GM12872 (cell line): ENCODE data around the gene PCED1B.

Experiments
- TF ChIP-seq, protein P1 (sequence below): IDR thresholded peaks from 3 replicates; pipeline ENCODE4 v1.5.1; 2011; ENCODE audit warnings: low read depth, mild to moderate bottlenecking, low read length, moderate library complexity; ENCODE audit not compliant: insufficient read depth

The PCED1B gene

DNA sequence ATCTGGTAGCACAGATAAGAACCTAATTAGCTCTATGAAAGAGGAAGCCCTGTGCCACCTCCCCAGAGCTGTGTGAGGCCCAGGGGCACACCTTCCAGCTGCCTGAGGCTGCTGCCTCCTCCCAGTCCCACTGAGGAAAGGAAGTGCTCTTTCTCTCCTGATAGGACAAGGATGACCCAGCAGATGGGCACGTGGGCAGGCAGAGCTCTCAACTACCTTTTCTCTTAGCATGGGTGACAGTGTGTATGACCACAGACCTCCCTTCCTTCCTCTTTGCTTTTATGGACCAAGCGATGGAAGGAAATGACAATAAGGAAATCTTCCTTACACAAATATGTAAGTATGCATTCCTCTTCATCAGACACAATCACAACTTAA is 127.9 kb downstream of the PCED1B start:
- TF ChIP-seq, protein P1, sequence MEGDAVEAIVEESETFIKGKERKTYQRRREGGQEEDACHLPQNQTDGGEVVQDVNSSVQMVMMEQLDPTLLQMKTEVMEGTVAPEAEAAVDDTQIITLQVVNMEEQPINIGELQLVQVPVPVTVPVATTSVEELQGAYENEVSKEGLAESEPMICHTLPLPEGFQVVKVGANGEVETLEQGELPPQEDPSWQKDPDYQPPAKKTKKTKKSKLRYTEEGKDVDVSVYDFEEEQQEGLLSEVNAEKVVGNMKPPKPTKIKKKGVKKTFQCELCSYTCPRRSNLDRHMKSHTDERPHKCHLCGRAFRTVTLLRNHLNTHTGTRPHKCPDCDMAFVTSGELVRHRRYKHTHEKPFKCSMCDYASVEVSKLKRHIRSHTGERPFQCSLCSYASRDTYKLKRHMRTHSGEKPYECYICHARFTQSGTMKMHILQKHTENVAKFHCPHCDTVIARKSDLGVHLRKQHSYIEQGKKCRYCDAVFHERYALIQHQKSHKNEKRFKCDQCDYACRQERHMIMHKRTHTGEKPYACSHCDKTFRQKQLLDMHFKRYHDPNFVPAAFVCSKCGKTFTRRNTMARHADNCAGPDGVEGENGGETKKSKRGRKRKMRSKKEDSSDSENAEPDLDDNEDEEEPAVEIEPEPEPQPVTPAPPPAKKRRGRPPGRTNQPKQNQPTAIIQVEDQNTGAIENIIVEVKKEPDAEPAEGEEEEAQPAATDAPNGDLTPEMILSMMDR, result no peak

DNA sequence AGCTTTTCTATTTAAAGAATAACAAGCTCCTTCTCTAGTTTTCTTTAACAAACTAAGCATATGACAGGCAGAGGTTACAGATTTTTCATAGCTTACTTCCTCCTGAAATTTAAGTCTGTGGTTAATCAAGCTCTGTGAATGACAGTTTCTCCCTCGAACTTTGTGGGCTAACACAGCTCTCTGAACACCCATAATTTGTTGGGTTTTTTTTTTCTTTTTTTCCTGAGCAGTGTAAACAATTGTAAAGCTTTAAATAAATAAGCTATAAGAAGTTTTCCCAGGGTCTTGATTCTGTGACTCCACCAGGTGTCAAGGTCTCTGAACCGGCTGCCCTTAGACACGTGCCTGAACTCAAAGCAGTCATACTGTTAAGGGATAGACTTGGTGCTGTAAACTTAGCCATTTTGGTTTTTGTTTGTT is 128.4 kb downstream of the PCED1B start:
- TF ChIP-seq, protein P1, result no peak

DNA sequence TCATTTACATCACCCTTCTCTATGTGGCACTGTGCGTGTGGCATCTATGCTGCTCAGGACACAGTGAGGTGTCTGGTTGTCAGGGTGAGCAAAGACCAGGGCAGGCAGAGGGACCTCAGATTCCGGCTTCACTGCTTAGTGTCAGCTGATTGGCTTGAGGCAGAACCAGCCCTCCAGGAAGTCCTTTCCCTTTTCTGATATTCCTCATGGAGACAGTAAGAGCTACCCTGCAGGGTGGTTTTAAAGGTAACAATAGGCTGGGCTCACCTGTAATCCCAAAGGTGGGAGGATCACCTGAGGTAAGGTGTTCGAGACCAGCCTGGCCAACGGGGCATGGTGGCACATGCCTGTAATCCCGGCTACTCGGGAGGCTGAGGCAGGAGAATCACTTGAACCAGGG is 129.6 kb downstream of the PCED1B start:
- TF ChIP-seq, protein P1, result no peak

DNA sequence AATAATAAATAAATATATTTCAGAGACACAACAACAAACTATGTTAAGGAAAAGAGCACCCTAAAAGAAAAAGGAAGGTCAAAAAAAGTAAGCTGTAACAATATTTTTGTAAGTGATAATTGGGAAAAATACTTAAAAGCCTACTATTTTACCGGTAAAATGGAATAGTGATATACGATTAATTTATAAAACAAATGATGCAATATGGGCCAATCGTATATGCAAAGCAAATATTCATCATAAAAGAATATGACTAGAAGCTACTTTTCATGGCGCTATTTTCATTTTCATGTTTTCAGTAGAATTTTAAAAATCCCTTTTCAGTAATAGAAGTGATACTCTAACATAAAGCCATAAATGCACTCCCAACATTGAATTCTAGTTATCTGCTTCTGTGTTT is 131.4 kb downstream of the PCED1B start:
- TF ChIP-seq, protein P1, result no peak

DNA sequence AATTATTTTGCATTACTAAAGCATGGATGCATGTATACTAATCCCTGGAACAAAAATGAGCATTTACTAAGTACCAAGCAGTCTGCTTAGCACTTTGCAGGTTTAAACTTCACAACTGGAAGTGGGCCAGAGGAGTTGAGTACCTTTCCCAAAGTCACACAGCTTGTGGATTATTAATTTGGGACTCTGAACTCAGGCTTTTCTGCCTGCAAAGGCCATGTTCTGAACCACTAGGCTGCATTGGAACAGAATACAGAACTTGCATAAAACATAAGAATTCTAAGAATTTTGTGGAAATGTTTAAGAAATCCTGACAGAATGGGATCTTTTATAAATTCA is 133.2 kb downstream of the PCED1B start:
- TF ChIP-seq, protein P1, result no peak

DNA sequence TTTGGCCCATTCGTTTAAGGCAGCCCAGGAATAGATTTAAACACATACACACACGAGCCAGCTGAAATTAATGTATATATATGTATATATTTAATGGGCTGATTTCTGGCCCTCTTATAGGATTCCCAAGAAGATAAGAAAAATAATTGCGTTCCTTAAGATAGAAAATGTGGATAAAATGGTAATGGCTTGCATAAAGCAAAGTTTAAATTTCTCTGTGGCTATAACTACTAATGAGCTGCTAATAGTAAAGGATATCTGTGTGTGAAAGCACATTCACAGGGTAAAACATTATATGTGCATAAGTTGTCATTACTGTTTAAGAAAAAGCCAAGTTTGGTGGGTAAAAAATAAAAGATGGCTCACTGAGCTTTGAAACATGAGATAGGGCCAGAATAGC is 134.0 kb downstream of the PCED1B start:
- TF ChIP-seq, protein P1, result no peak

DNA sequence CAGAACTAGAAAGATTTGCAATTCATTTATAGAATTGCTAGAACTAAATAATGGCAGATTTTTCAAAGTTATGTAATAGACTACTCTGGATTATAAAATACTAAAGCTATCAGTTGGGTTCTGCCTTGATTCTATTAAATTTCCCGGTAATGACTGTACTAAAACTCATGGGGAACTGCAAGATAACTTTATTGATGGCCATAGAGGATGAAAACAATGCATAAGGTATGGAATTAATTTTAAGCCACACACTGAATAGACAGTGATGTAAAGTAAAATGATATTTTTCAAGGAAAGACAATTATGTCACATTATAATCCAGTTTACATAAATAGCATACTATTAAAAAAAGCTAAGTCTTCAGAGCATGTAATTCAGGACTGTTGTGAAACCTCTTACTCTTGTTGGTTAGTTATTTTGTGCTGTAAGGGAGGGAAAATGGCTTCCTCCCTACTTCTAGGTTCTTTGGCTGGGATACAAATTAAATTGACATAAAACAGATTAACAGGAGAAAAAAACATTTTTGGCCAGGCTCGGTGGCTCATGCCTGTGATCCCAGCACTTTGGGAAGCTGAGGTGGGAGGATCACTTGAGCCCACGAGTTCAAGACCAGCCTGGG is 134.7 kb downstream of the PCED1B start:
- TF ChIP-seq, protein P1, result no peak

DNA sequence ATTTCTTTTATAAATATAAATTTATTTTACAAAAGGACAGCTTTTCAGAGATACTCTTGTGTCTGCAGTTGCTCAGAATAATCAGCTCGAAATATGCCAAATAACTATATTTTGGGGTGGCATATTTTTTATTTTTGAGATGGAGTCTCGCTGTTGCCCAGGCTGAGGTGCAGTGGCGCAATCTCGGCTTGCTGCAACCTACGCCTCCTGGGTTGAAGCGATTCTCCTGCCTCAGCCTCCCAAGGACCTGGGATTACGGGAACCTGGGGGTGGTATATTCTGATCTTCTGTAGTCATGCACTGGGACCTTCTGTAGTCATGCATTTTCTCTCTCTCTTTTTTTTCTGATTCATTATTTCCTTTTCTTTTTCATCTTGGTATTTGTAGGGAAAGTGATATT is 135.3 kb downstream of the PCED1B start:
- TF ChIP-seq, protein P1, result no peak
